ENCODE measurements around the gene CCDC81.

- TF ChIP-seq CTCF (IDR thresholded peaks at IDR 0.05; ENCODE audit: low read depth, low read length) = no peak
- TF ChIP-seq EZH2phosphoT487 (IDR thresholded peaks at IDR 0.05; ENCODE audit: low read depth) = no peak
These were observed 12.1 kb downstream of the CCDC81 start for GRCh38 chr11:86386746-86387145.

Measured in OCI-LY3 (cell line).